Gastroesophageal sphincter (tissue), 3 donors: Measurements from ENCODE around the gene BCCIP.

Source experiments
- POLR2A ChIP-seq, 2 donors: fragments of 450-650 bp; IDR thresholded peaks; one replicate each; pipeline ENCODE4 v1.6.1; 2017; ENCODE audit warnings: antibody characterized with exemption in 2 of 2, mild to moderate bottlenecking in 2 of 2, moderate library complexity in 1 of 2
- TF ChIP-seq, protein P1 (sequence below), 4 experiments: fragments of 200-600 bp in 2 of 4; fragments of 450-650 bp in 2 of 4; sonication (generic) in 1 of 4; IDR thresholded peaks; one replicate each; pipeline ENCODE4 v1.5.1; 2017 to 2019; ENCODE audit warnings: antibody characterized with exemption in 4 of 4, mild to moderate bottlenecking in 2 of 4, moderate library complexity in 2 of 4

- TF ChIP-seq, protein P1, sequence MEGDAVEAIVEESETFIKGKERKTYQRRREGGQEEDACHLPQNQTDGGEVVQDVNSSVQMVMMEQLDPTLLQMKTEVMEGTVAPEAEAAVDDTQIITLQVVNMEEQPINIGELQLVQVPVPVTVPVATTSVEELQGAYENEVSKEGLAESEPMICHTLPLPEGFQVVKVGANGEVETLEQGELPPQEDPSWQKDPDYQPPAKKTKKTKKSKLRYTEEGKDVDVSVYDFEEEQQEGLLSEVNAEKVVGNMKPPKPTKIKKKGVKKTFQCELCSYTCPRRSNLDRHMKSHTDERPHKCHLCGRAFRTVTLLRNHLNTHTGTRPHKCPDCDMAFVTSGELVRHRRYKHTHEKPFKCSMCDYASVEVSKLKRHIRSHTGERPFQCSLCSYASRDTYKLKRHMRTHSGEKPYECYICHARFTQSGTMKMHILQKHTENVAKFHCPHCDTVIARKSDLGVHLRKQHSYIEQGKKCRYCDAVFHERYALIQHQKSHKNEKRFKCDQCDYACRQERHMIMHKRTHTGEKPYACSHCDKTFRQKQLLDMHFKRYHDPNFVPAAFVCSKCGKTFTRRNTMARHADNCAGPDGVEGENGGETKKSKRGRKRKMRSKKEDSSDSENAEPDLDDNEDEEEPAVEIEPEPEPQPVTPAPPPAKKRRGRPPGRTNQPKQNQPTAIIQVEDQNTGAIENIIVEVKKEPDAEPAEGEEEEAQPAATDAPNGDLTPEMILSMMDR (IDR thresholded peaks at IDR 0.05): no peak
- TF ChIP-seq POLR2A (IDR thresholded peaks at IDR 0.05): no peak
Observed at GRCh38 chr10:125878957-125879835, 55.9 kb downstream of the BCCIP start.
